ENCODE measurements around the gene CRB2. TPM values are rescaled to one million over a fixed set of nuclear protein-coding genes. Genes with fewer than 3 reads are reported as not detected.

CRB2 gene
- total RNA-seq, 1 donor from 2014 or later = 1.2 TPM

DNA sequence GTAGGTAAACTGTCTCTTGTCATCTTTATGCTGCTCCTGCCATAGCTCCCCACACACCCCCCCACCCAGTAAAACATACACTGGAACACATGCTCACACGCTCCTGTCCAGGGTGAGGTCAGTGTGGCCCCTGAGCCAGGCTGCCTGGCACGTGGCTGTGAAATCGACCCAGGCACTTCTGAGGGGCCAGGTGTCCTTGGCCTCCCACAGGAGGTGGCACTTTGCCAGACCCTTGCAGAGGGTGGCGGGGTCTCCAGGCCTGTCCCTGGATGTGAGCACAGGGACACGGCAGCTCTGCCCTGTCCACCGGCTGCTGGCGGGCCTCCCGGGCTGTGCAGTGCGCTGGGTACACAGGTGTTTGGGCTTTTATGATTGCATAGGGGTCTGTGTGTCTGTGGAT, 10.0 kb upstream of the CRB2 start:
- TF ChIP-seq, protein P1, sequence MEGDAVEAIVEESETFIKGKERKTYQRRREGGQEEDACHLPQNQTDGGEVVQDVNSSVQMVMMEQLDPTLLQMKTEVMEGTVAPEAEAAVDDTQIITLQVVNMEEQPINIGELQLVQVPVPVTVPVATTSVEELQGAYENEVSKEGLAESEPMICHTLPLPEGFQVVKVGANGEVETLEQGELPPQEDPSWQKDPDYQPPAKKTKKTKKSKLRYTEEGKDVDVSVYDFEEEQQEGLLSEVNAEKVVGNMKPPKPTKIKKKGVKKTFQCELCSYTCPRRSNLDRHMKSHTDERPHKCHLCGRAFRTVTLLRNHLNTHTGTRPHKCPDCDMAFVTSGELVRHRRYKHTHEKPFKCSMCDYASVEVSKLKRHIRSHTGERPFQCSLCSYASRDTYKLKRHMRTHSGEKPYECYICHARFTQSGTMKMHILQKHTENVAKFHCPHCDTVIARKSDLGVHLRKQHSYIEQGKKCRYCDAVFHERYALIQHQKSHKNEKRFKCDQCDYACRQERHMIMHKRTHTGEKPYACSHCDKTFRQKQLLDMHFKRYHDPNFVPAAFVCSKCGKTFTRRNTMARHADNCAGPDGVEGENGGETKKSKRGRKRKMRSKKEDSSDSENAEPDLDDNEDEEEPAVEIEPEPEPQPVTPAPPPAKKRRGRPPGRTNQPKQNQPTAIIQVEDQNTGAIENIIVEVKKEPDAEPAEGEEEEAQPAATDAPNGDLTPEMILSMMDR (IDR thresholded peaks at IDR 0.05) = no peak
- ChIA-PET CTCF (interaction anchor here (1.4 to 1.9 kb wide), 2 partner anchors 244 to 434 kb away, joined by 3 to 8 read pairs; partner anchors contain the start of gene ZBTB6), POLR2A (interaction anchor here (1.2 to 13.0 kb wide), 2 partner anchors 25 to 258 kb away, joined by 3 to 304 read pairs; no protein-coding TSS in a partner anchor)
- DNase-seq (no peak), ATAC-seq (ENCODE audit: low read depth) (no peak)
- Mint-ChIP-seq H3K27me3 (no peaks in the 10 kb centered on the region), H3K36me3 (ENCODE audit: low read depth) (no peaks in the 10 kb centered on the region), H3K9me3 (no peaks in the 10 kb centered on the region), H3K4me1 (peaks cover 49% of the 10 kb centered on the region), H3K27ac (peak overlapping the region; percentile 96), H3K4me3 (no peak overlapping the region)
- intact Hi-C loops (cut with micrococcal nuclease) = loop anchor here (10.0 kb wide), 1 partner anchor 881 kb away; no protein-coding TSS in a partner anchor

DNA sequence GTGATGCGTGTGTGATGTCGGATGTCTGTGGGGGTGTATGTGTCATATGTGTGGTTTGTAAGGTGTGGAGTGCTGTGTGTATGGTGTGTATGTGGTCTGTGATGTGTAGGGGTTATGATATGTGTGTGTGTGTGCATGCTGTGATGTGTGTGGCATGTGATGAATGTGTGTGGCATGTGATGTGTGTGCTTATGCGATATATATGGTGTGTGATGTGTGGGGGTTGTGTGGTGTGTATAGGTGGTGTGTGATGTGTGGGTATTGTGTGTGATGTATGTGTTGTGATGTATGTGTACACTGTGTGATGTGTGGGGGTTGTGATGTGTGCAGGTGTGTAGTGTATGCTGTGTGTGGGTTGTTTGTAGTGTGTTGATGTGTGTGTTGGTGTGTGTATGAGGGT, 9.2 kb upstream of the CRB2 start:
- no peak overlapping the region for H3K4me3 Mint-ChIP-seq
- intact Hi-C loops (cut with micrococcal nuclease) = loop anchor here (10.0 kb wide), 1 partner anchor 882 kb away; no protein-coding TSS in a partner anchor
- ChIA-PET POLR2A (no interaction called here), CTCF (no interaction called here)
- ATAC-seq (ENCODE audit: low read depth) = no peak
- H3K27me3 Mint-ChIP-seq = no peaks in the 10 kb centered on the region
- H3K27ac Mint-ChIP-seq = no peak overlapping the region
- no peaks in the 10 kb centered on the region for H3K9me3 Mint-ChIP-seq
- no peak for DNase-seq
- TF ChIP-seq, protein P1 (IDR thresholded peaks at IDR 0.05) = no peak
- H3K36me3 Mint-ChIP-seq (ENCODE audit: low read depth) = no peaks in the 10 kb centered on the region
- H3K4me1 Mint-ChIP-seq = peaks cover 41% of the 10 kb centered on the region

DNA sequence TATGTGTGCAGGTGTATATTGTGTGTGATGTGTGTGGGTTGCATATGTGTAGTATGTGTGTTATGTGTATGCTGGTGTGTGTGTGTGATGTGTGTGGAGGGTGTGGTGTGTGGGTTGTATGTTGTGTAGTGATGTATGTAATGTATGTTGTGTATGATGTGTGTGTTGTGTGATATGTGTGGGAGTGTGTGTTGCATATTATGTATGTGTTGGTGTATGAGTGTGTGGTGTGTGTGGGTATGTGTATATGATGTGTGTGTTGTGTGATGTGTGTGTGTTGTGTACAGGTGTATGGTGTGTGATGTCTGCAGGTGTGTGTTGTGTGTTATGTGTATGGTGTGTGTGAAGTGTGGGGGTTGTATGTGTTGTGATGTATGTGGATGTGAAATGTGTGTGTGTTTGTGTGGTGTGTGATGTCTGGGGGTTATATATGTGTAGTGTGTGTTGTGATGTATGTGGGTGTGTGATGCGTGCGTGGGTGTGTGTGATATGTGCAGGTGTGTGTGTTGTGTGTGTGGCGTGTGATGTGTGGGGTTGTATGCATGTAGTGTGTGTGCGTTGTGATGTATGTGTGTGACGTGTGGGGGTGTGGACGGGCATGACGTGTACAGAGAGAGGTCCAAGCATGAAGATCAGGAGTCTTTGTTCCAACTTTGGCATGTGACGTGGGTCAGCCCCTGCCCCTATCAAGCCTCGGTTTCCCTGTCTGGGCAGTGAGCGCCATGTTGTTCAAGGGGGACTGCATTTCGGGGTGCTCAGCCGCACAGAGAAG, 8.5 kb upstream of the CRB2 start:
- POLR2A ChIA-PET = interaction anchor here (3.0 kb wide), 1 partner anchor 8 kb away, joined by 25 read pairs; no protein-coding TSS in a partner anchor
- no peaks in the 10 kb centered on the region for H3K36me3 Mint-ChIP-seq (ENCODE audit: low read depth)
- H3K27ac Mint-ChIP-seq = no peak overlapping the region
- intact Hi-C loops (cut with micrococcal nuclease) = loop anchor here (10.0 kb wide), 1 partner anchor 883 kb away; no protein-coding TSS in a partner anchor
- no peak overlapping the region for H3K4me3 Mint-ChIP-seq
- no peaks in the 10 kb centered on the region for H3K9me3 Mint-ChIP-seq
- H3K27me3 Mint-ChIP-seq = no peaks in the 10 kb centered on the region
- TF ChIP-seq, protein P1 (IDR thresholded peaks at IDR 0.05) = no peak
- ATAC-seq (ENCODE audit: low read depth) = no peak
- DNase-seq = no peak
- CTCF ChIA-PET = interaction anchor here (1.3 to 3.8 kb wide), 3 partner anchors 79 to 265 kb away, joined by 3 to 118 read pairs (median 51); partner anchors contain the start of gene STRBP
- H3K4me1 Mint-ChIP-seq = peaks cover 34% of the 10 kb centered on the region

DNA sequence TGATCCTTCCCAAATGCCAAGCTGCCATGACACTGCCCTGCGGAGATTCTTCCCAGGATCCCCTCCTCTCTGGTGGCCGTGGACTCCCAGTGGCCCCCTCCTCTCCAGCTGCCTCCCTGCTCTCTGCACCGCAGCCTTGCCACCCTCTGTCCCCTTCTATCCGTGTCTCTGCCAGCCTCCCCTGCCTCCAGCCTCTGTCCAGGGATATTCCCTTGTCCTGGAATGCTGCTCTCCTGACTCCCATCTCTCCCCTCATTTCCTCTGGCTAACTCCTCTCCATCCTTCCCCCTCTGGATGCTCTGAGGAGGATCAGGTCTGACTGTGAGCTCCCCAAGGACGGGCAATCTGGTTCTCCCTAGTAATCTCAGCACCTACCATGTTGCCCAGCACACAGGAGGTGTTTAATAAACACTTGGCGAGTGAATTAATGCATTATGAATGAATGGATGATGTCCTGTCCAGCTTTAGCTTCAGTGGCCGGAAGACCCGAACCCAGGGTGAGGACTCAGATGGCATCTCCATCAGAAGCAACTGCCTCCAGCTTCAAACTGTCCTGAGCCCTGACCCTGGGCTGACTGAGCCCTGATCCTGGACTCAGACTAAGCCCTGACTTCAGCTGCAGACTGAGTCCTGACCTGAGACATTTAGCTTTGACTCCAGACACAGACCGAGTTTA, 7.5 kb upstream of the CRB2 start:
- Mint-ChIP-seq H3K4me1 (peaks cover 24% of the 10 kb centered on the region), H3K4me3 (no peak overlapping the region), H3K36me3 (ENCODE audit: low read depth) (no peaks in the 10 kb centered on the region), H3K9me3 (no peaks in the 10 kb centered on the region), H3K27ac (no peak overlapping the region), H3K27me3 (no peaks in the 10 kb centered on the region)
- POLR2A ChIA-PET = interaction anchor here (1.7 to 3.0 kb wide), 2 partner anchors 9 to 80 kb away, joined by 9 to 25 read pairs; partner anchors contain the start of gene STRBP
- intact Hi-C loops (cut with micrococcal nuclease) = loop anchor here (10.0 kb wide), 1 partner anchor 884 kb away; no protein-coding TSS in a partner anchor
- ATAC-seq (ENCODE audit: low read depth) (no peak), DNase-seq (no peak)
- TF ChIP-seq, protein P1 (IDR thresholded peaks at IDR 0.05) = no peak
- CTCF ChIA-PET = interaction anchor here (1.2 to 3.8 kb wide), 15 partner anchors 9 to 358 kb away, joined by 3 to 118 read pairs (median 12); partner anchors contain the start of gene STRBP

Measured in activated B cell treated with CpG ODN at 0.5 μM for 24 hours (primary cell).